Osteocyte (in vitro differentiated cells): ENCODE data around the gene CBARP. TPM values are rescaled to one million over a fixed set of nuclear protein-coding genes. Genes with fewer than 3 reads are reported as not detected.

Source experiments
- DNase-seq: peaks from one replicate; pipeline ENCODE4 v3.0.0; 2021; ENCODE audit warnings: mixed read lengths; ENCODE audit not compliant: unreplicated experiment; ENCODE audit errors: extremely low spot score
- H3K27ac Mint-ChIP-seq: one replicate; pipeline ENCODE4 v1.8.0; 2021; ENCODE audit warnings: mild to moderate bottlenecking, mixed read lengths; ENCODE audit not compliant: unreplicated experiment
- H3K27me3 Mint-ChIP-seq: one replicate; pipeline ENCODE4 v1.8.0; 2021; ENCODE audit warnings: mixed read lengths; ENCODE audit not compliant: unreplicated experiment
- H3K36me3 Mint-ChIP-seq: one replicate; pipeline ENCODE4 v1.8.0; 2021; ENCODE audit warnings: mixed read lengths; ENCODE audit not compliant: unreplicated experiment
- H3K4me1 Mint-ChIP-seq: one replicate; pipeline ENCODE4 v1.8.0; 2021; ENCODE audit warnings: mixed read lengths; ENCODE audit not compliant: unreplicated experiment
- H3K4me3 Mint-ChIP-seq: one replicate; pipeline ENCODE4 v1.8.0; 2021; ENCODE audit warnings: mild to moderate bottlenecking, moderate library complexity, mixed read lengths; ENCODE audit not compliant: unreplicated experiment
- H3K9me3 Mint-ChIP-seq: one replicate; pipeline ENCODE4 v1.8.0; 2021; ENCODE audit warnings: mixed read lengths; ENCODE audit not compliant: unreplicated experiment
- CTCF ChIP-seq: fragments of 200-600 bp; sonication (generic); IDR thresholded peaks from 2 replicates; pipeline ENCODE4 v1.5.0; 2021; ENCODE audit warnings: antibody characterized with exemption, mild to moderate bottlenecking, moderate library complexity
- total RNA-seq: library from RNA; stranded (reverse); gene quantifications from 2 replicates; pipeline ENCODE4 v1.2.1, GENCODE V29; 2021

The CBARP gene
- total RNA-seq, 1 donor from 2014 or later = 6.9 TPM

DNA sequence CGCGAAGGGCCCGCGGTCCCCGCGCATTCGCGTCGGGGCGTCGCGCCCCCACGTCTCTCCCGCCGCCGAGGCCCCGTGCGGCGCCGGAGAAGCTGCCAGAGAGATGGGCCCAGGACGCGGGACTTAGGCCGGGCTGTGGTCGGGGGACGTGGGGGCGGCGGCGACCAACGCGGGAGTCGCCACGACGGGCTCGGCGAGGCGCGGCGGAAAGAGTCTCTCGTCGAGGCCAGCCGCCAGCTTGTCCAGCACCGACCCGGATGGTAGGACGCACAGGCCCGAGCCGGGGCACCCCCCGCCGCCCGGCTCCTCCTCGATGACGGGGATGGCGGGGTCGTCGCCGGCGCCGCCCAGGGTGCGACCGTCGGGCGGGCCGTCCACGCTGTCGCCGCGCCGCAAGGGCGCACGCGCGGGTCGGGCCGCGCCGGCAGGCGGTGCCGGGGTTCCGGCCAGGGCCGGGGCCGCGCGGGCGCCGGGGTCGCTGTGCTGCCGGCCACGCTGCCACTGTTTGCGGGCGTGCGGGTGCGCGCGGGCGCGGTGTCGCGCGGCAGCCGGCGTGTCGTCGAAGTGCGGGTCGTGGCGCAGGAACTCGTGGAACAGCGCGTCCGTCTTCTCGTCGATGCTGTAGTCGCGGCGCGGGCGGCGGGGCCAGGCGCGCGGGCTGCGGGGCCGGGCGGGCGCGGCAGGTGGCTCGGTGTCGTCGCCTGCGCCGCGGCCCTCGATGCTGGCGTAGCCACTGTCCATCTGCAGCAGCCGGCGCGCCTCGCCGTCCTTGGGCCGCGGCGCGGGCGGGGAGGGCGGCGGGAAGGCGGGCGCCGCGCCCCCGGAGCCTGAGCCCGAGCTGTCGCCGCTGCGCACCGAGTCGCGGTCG is 8.5 kb downstream of the CBARP start:
- no peak overlapping the region for H3K4me3 Mint-ChIP-seq
- DNase-seq = no peak
- no peaks in the 10 kb centered on the region for H3K27me3 Mint-ChIP-seq
- no peaks in the 10 kb centered on the region for H3K9me3 Mint-ChIP-seq
- peaks cover 2% of the 10 kb centered on the region for H3K36me3 Mint-ChIP-seq
- H3K4me1 Mint-ChIP-seq = peaks cover 5% of the 10 kb centered on the region
- no peak for TF ChIP-seq CTCF
- no peak overlapping the region for H3K27ac Mint-ChIP-seq

GRCh38 chr19:1228161-1228957 is 9.4 kb downstream of the CBARP start:
- Mint-ChIP-seq H3K4me3 (no peak overlapping the region), H3K36me3 (peaks cover 2% of the 10 kb centered on the region), H3K27ac (no peak overlapping the region), H3K27me3 (no peaks in the 10 kb centered on the region), H3K9me3 (no peaks in the 10 kb centered on the region), H3K4me1 (peaks cover 5% of the 10 kb centered on the region)
- TF ChIP-seq CTCF = no peak
- DNase-seq = no peak

- Mint-ChIP-seq H3K4me1 (peaks cover 5% of the 10 kb centered on the region), H3K36me3 (peaks cover 2% of the 10 kb centered on the region), H3K9me3 (no peaks in the 10 kb centered on the region), H3K27ac (no peak overlapping the region), H3K4me3 (no peak overlapping the region), H3K27me3 (no peaks in the 10 kb centered on the region)
- DNase-seq = no peak
- no peak for TF ChIP-seq CTCF
Observed at GRCh38 chr19:1227304-1228054, 10.3 kb downstream of the CBARP start.

- TF ChIP-seq CTCF = no peak
- H3K27me3 Mint-ChIP-seq = no peaks in the 10 kb centered on the region
- H3K4me3 Mint-ChIP-seq = no peak overlapping the region
- no peaks in the 10 kb centered on the region for H3K9me3 Mint-ChIP-seq
- peaks cover 5% of the 10 kb centered on the region for H3K4me1 Mint-ChIP-seq
- no peak overlapping the region for H3K27ac Mint-ChIP-seq
- H3K36me3 Mint-ChIP-seq = peaks cover 2% of the 10 kb centered on the region
- DNase-seq = no peak
Observed at GRCh38 chr19:1226522-1227303, 11.1 kb downstream of the CBARP start.
